T1000 (cell line): ENCODE results near the gene NCKAP5.
A peak's percentile ranks its signal among the peaks of the same experiment; 100 is the strongest.

Experiments used
- DNase-seq: peaks from one replicate; lab custom pipeline; 2025; ENCODE audit warnings: mixed read lengths; lab: John Stamatoyannopoulos, UW

NCKAP5 gene

GRCh38 chr2:133378928-133379549, 189.2 kb downstream of the NCKAP5 start:
- DNase-seq, result no peak

- no peak for DNase-seq
Measured at GRCh38 chr2:133378386-133378785, 189.9 kb downstream of the NCKAP5 start.

- no peak for DNase-seq
Measured at GRCh38 chr2:133377599-133377998, 190.7 kb downstream of the NCKAP5 start.

- DNase-seq, result no peak
Measured at GRCh38 chr2:133377021-133377481, 191.2 kb downstream of the NCKAP5 start.

- DNase-seq, result no peak
Measured at GRCh38 chr2:133374781-133375180, 193.5 kb downstream of the NCKAP5 start.

- no peak for DNase-seq
Measured at GRCh38 chr2:133371286-133371685, 197.0 kb downstream of the NCKAP5 start.

- DNase-seq, result no peak
Measured at GRCh38 chr2:133369901-133370658, 198.2 kb downstream of the NCKAP5 start.

GRCh38 chr2:133365117-133365516, 203.1 kb downstream of the NCKAP5 start:
- no peak for DNase-seq

- DNase-seq, result no peak
Measured at GRCh38 chr2:133364636-133365035, 203.6 kb downstream of the NCKAP5 start.

- DNase-seq, result no peak
Measured at GRCh38 chr2:133363884-133364283, 204.4 kb downstream of the NCKAP5 start.

- peak; percentile 32 for DNase-seq
Measured at GRCh38 chr2:133362061-133362476, 206.2 kb downstream of the NCKAP5 start.

GRCh38 chr2:133360882-133361281, 207.4 kb downstream of the NCKAP5 start:
- no peak for DNase-seq

GRCh38 chr2:133360190-133360589, 208.1 kb downstream of the NCKAP5 start:
- no peak for DNase-seq

- no peak for DNase-seq
Measured at GRCh38 chr2:133352719-133353118, 215.5 kb downstream of the NCKAP5 start.

GRCh38 chr2:133346654-133347053, 221.6 kb downstream of the NCKAP5 start:
- DNase-seq, result no peak

- no peak for DNase-seq
Measured at GRCh38 chr2:133345638-133346037, 222.6 kb downstream of the NCKAP5 start.

GRCh38 chr2:133344849-133345248, 223.4 kb downstream of the NCKAP5 start:
- no peak for DNase-seq

GRCh38 chr2:133343018-133343352, 225.3 kb downstream of the NCKAP5 start:
- DNase-seq, result no peak

- DNase-seq, result no peak
Measured at GRCh38 chr2:133342286-133343017, 225.8 kb downstream of the NCKAP5 start.

GRCh38 chr2:133341575-133341974, 226.7 kb downstream of the NCKAP5 start:
- no peak for DNase-seq

- DNase-seq, result no peak
Measured at GRCh38 chr2:133338224-133338623, 230.0 kb downstream of the NCKAP5 start.

- DNase-seq, result no peak
Measured at GRCh38 chr2:133334923-133335322, 233.3 kb downstream of the NCKAP5 start.

GRCh38 chr2:133333181-133333580, 235.1 kb downstream of the NCKAP5 start:
- no peak for DNase-seq
